GM19351 (cell line): ENCODE data around the gene CHSY1.

ENCODE experiments used
- ATAC-seq: cut with Tn5 transposase; IDR thresholded peaks from one replicate; pipeline ENCODE4 v1.9.1; 2021; ENCODE audit warnings: mild to moderate bottlenecking, moderate library complexity; ENCODE audit not compliant: unreplicated experiment

The CHSY1 gene

GRCh38 chr15:101173233-101174119 is 78.4 kb downstream of the CHSY1 start:
- no peak for ATAC-seq

- ATAC-seq: no peak
Observed at GRCh38 chr15:101172501-101173071, 79.3 kb downstream of the CHSY1 start.

GRCh38 chr15:101171954-101172353 is 79.9 kb downstream of the CHSY1 start:
- ATAC-seq: no peak

GRCh38 chr15:101170568-101171350 is 81.1 kb downstream of the CHSY1 start:
- no peak for ATAC-seq

GRCh38 chr15:101169495-101170071 is 82.3 kb downstream of the CHSY1 start:
- ATAC-seq: no peak

- no peak for ATAC-seq
Observed at GRCh38 chr15:101168898-101169494, 82.9 kb downstream of the CHSY1 start.

- no peak for ATAC-seq
Observed at GRCh38 chr15:101168463-101168824, 83.4 kb downstream of the CHSY1 start.

GRCh38 chr15:101167753-101168462 is 83.9 kb downstream of the CHSY1 start:
- no peak for ATAC-seq

GRCh38 chr15:101167411-101167752 is 84.5 kb downstream of the CHSY1 start:
- no peak for ATAC-seq

GRCh38 chr15:101165905-101166471 is 85.9 kb downstream of the CHSY1 start:
- ATAC-seq: no peak

- ATAC-seq: no peak
Observed at GRCh38 chr15:101162701-101163483, 89.0 kb downstream of the CHSY1 start.

GRCh38 chr15:101161656-101162055 is 90.2 kb downstream of the CHSY1 start:
- ATAC-seq: no peak

GRCh38 chr15:101159936-101160815 is 91.7 kb downstream of the CHSY1 start:
- ATAC-seq: no peak

GRCh38 chr15:101159096-101159935 is 92.5 kb downstream of the CHSY1 start:
- ATAC-seq: no peak

GRCh38 chr15:101158166-101159095 is 93.4 kb downstream of the CHSY1 start:
- no peak for ATAC-seq

GRCh38 chr15:101157721-101158120 is 94.1 kb downstream of the CHSY1 start:
- no peak for ATAC-seq
